AG09309 (cell line): ENCODE data around the gene ENKUR.

Source experiments
- DNase-seq: peaks from one replicate; pipeline ENCODE4 v3.0.0-alpha.2; 2010; ENCODE audit warnings: low read depth
- H3K4me3 ChIP-seq: 2 replicates; pipeline ENCODE4 v1.5.1; 2011; ENCODE audit warnings: mild to moderate bottlenecking, low read depth, low read length, moderate library complexity; ENCODE audit not compliant: control insufficient read depth
- TF ChIP-seq, protein P1 (sequence below): IDR thresholded peaks from 2 replicates; pipeline ENCODE4 v1.5.1; 2011; ENCODE audit warnings: mild to moderate bottlenecking, low read depth, low read length, inconsistent platforms; ENCODE audit not compliant: insufficient read depth, control insufficient read depth; ENCODE audit errors: missing control alignments

Gene ENKUR

DNA sequence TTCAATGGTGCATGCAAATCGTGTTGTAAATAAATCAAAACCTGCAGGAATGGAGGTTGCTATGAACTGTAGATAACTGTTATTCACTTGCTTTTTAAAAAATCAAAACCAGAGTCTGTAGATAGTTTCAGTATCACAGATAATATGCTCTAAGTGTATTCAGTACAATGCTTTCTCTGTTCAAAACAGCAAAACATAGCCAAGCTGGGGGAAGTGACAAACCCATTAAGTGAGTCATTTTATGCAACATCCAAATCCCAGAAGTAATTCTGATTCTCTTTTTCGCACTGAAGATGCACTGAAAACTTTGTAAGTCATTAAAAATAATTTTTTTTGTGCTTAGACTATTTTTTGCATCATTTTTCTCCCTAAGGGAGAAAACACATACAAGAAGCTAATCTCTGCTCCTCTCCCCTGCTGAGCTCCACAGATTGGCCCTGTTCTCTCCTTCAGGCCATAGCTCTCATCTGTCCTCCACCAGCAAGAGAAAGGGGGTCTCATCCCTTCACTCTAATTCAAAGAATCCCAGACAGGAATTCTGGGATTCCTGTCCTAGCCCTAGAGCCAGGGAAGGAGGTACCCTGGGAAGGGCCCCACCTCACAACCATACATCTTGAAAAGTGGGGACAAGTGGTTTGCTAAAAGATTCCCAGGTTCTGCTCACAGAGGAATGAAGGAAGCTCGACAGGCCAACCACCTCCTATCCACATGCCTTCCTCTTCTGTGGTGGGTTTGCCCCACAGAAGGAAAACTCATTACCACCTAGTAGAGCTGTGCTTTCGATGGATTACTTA lies 68.5 kb downstream of the ENKUR start:
- TF ChIP-seq, protein P1, sequence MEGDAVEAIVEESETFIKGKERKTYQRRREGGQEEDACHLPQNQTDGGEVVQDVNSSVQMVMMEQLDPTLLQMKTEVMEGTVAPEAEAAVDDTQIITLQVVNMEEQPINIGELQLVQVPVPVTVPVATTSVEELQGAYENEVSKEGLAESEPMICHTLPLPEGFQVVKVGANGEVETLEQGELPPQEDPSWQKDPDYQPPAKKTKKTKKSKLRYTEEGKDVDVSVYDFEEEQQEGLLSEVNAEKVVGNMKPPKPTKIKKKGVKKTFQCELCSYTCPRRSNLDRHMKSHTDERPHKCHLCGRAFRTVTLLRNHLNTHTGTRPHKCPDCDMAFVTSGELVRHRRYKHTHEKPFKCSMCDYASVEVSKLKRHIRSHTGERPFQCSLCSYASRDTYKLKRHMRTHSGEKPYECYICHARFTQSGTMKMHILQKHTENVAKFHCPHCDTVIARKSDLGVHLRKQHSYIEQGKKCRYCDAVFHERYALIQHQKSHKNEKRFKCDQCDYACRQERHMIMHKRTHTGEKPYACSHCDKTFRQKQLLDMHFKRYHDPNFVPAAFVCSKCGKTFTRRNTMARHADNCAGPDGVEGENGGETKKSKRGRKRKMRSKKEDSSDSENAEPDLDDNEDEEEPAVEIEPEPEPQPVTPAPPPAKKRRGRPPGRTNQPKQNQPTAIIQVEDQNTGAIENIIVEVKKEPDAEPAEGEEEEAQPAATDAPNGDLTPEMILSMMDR: no peak
- DNase-seq: no peak
- no peak overlapping the region for H3K4me3 ChIP-seq

DNA sequence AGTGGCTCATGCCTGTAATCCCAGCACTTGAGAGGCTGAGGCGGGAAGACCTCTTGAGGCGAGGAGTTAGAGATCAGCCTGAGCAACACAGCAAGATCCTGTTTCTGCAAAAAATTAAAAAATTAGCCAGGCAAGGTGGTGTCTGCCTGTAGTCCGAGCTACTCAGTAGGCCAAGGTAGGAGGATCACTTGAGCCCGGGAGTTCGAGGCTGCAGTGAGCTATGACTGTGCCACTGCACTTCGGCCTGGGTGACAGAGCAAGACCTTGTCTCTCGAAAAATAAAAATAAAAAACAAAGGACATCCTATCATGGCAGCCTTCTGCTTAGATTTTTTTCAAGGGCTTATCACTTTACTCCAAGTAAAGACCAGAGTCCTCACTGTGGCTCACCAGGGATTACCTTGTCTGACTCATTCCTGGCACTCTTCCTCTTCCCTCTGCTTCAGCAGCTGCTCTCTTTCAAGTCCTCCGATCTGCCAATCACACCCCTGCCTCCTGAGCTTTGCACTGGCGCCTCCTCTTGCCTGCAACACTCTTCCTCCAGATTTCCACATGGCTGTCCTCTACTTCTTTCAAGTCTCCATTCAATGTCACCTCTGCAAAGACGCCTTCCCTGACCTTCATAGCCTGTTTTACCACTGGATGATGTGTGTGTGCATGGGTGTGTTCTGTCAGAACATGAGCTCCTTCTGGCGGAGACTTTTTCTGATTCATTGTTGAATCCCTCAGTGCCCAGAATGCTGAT lies 71.3 kb downstream of the ENKUR start:
- no peak overlapping the region for H3K4me3 ChIP-seq
- TF ChIP-seq, protein P1: no peak
- DNase-seq: no peak

DNA sequence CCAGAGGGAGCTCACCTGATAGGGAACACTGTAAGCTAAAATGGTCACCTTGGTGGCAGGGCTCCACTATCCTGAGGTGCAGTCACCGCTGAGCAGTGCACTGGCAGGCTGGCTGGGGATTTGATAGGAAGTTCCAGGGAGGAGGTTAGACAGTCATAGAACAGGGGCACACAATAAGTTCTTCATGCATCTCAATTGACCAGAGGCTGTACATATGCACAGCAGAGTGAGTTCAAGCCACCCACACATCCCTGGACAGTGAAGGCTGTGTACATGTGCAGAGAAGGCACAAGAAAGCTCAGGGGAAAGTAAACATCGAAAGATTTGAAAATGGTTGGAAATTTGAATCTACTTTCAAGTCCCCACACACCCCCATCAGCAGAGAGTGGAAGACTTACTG lies 77.4 kb downstream of the ENKUR start:
- TF ChIP-seq, protein P1: no peak
- H3K4me3 ChIP-seq: no peak overlapping the region
- DNase-seq: no peak

DNA sequence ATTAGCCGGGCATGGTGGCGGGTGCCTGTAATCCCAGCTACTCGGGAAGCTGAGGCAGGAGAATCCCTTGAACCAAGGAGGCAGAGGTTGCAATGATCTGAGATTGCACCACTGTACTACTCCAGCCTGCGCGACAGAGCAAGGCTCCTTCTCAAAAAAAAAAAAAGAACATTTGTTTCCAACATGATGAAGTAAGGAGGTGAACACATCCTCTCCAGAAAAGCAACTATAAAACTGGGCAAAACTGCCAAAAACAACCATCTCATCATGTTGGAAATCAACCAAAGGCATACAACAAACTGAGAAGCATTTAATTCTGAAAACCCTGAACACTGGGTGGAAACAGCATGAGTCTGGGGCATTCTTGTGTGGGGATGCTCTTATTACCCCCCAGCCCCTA lies 77.9 kb downstream of the ENKUR start:
- DNase-seq: no peak
- no peak overlapping the region for H3K4me3 ChIP-seq
- TF ChIP-seq, protein P1: no peak

DNA sequence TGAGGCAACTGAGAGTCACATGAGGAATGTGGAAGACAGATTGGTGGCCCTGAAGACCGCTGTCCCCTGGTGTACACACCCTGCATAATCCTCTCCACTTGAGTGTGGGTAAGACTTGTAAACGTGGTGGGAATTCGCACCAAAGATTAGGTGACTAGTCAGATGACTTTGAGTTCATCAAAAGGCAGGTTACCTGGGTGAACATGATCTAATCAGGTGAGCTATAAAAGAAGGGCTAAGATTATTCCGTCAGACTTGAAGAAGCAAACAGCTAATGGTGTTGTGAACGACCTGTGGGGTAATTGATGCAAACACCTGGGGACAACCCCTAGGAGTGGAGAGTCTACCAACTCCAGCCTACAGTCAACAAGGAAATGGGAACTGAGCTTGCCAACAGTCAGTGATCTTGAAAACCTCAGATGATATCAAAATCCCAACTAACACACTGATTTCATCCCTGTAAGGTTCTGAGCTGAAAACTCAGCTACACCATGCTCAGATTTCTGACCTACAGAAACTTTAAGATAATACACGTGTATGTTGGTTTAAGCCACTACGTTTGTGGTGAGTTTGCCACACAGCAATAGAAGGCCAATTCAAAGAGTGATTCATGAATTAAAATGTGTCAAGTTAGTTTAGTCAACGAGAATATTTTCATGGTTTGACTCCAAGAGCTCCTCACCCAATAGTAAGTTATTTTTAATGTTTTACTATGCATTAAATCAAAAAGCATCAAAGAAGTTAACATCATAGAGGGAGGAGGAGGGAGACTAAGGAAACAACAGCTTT lies 80.3 kb downstream of the ENKUR start:
- no peak overlapping the region for H3K4me3 ChIP-seq
- no peak for DNase-seq
- TF ChIP-seq, protein P1: no peak
